ENCODE measurements around the gene CES4A.

DNA sequence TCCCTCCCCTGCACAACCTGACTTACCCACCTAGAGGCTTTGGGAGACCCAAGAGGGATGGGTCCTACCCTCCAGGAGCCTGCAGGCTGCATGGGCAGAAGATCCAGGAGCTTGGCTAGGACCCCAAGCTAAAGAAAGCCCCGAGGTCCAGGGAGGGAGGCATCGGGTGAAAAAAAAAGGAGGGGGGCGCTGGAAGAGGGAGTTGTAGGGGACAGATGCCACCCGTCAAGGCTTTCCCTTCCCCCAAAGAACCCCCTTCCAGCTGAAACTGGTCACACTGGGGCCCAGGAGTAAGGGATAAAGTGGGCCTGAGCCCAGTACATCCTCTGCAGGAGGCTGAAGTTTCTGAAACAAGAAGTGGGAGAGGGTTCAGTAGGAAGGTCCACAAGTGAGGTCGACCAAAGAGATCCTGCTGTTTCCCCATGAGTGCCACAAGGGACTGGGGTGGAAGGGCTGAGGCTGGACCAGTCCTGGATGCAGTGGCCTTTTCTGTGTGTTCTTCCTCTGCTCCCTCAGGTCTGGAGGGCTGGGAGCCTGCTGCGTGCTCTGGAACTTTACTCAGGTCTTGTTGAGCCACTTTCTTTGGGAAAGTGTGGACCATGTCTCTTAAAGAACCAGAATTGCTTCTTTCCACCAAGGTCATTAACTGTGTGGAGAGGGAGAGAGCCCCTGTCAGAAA is 26.4 kb downstream of the CES4A start:
- TF ChIP-seq, protein P1, sequence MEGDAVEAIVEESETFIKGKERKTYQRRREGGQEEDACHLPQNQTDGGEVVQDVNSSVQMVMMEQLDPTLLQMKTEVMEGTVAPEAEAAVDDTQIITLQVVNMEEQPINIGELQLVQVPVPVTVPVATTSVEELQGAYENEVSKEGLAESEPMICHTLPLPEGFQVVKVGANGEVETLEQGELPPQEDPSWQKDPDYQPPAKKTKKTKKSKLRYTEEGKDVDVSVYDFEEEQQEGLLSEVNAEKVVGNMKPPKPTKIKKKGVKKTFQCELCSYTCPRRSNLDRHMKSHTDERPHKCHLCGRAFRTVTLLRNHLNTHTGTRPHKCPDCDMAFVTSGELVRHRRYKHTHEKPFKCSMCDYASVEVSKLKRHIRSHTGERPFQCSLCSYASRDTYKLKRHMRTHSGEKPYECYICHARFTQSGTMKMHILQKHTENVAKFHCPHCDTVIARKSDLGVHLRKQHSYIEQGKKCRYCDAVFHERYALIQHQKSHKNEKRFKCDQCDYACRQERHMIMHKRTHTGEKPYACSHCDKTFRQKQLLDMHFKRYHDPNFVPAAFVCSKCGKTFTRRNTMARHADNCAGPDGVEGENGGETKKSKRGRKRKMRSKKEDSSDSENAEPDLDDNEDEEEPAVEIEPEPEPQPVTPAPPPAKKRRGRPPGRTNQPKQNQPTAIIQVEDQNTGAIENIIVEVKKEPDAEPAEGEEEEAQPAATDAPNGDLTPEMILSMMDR (conservative IDR thresholded peaks at IDR 0.05): 0 out of 2 replicates have a peak, but pooled peaks have one; percentile 41
- no peak for TF ChIP-seq EZH2 (IDR thresholded peaks at IDR 0.05; ENCODE audit: low read depth)
